Panc1 (cell line): ENCODE results near the gene KLF16. TPM values are rescaled to one million over a fixed set of nuclear protein-coding genes. Genes with fewer than 3 reads are reported as not detected.
A peak's percentile ranks its signal among the peaks of the same experiment; 100 is the strongest.

Experiments used
- ATAC-seq: fragments of 200-7000 bp; cut with Tn5 transposase; 2 replicates; pipeline ENCODE4 v1.9.1; 2020; ENCODE audit warnings: mild to moderate bottlenecking, moderate library complexity
- BruUV-seq: library from RNA; stranded (reverse); fragments of 400-500 nt; replicated peaks from 2 replicates; lab custom pipeline; 2021; lab: Mats Ljungman, UMichigan
- CTCF ChIA-PET: fragments of 300-600 bp; sonication (Branson Sonifier 250); formaldehyde crosslinking; loops from one replicate; lab custom pipeline; 2022; ENCODE audit warnings: antibody characterized with exemption; lab: Charles Lee
- POLR2A ChIA-PET: fragments of 300-600 bp; sonication (Branson Sonifier 250); formaldehyde crosslinking; loops from one replicate; lab custom pipeline; 2022; ENCODE audit warnings: antibody characterized with exemption; lab: Charles Lee
- DNase-seq: peaks from one replicate; pipeline ENCODE4 v3.0.0-alpha.2; 2010; ENCODE audit warnings: low read depth, low spot score
- H3K27ac ChIP-seq: 2 replicates; pipeline ENCODE4 v1.5.1; 2011; ENCODE audit warnings: mild to moderate bottlenecking, low read length, inconsistent platforms
- H3K27me3 ChIP-seq: fragments of 200-500 bp; sonication (Bioruptor generic); 2 replicates; pipeline ENCODE4 v1.6.0; 2014; ENCODE audit warnings: low read length, inconsistent platforms; ENCODE audit not compliant: control insufficient read depth, insufficient read depth
- H3K36me3 ChIP-seq: fragments of 200-500 bp; sonication (Bioruptor generic); 2 replicates; pipeline ENCODE4 v1.5.1; 2014; ENCODE audit warnings: inconsistent platforms, mild to moderate bottlenecking, low read length, moderate library complexity; ENCODE audit not compliant: control insufficient read depth, insufficient read depth
- H3K4me1 ChIP-seq: 2 replicates; pipeline ENCODE4 v1.5.1; 2011; ENCODE audit warnings: inconsistent platforms, mild to moderate bottlenecking, low read length, moderate library complexity; ENCODE audit not compliant: control insufficient read depth, insufficient read depth
- H3K4me3 ChIP-seq, 2 experiments: 2 replicates each; pipeline ENCODE4 v1.5.1; 2011 to 2012; ENCODE audit warnings: low read depth in 2 of 2, low read length in 2 of 2, mild to moderate bottlenecking in 2 of 2, inconsistent platforms in 1 of 2, moderate library complexity in 1 of 2
- H3K9me3 ChIP-seq: fragments of 200-500 bp; sonication (Bioruptor generic); 2 replicates; pipeline ENCODE4 v1.5.1; 2014; ENCODE audit warnings: low read depth, mild to moderate bottlenecking, inconsistent platforms, low read length, moderate library complexity; ENCODE audit not compliant: control insufficient read depth, insufficient read depth
- POLR2AphosphoS5 ChIP-seq: IDR thresholded peaks from 2 replicates; pipeline ENCODE4 v1.6.1; 2012; ENCODE audit warnings: mild to moderate bottlenecking, low read depth, low read length, moderate library complexity
- REST ChIP-seq, 2 experiments: IDR thresholded peaks; 2 replicates each; pipeline ENCODE4 v1.6.1; 2011 to 2012; ENCODE audit warnings: low read depth in 2 of 2, control low read depth in 1 of 2, low read length in 1 of 2, mild to moderate bottlenecking in 1 of 2, moderate library complexity in 1 of 2; ENCODE audit not compliant: insufficient read depth in 1 of 2
- SIN3A ChIP-seq: IDR thresholded peaks from 2 replicates; pipeline ENCODE4 v1.6.1; 2012; ENCODE audit warnings: low read depth, mild to moderate bottlenecking, low read length, moderate library complexity, borderline replicate concordance; ENCODE audit not compliant: insufficient read depth
- TCF7L2 ChIP-seq: IDR thresholded peaks from 2 replicates; pipeline ENCODE4 v1.6.1; 2011; ENCODE audit warnings: mild to moderate bottlenecking, low read depth, low read length, inconsistent platforms
- in situ Hi-C: cut with HindIII; loops from 2 replicates; pipeline ENCODE4 v1.10.0; 2016; ENCODE audit warnings: low sequenced_read_pairs, low pct_unique_long_range_greater_than_20kb
- intact Hi-C: fragments of 100-400 bp; cut with micrococcal nuclease; formaldehyde crosslinking; loops from one replicate; pipeline ENCODE4 v1.10.0; 2022; ENCODE audit not compliant: unreplicated experiment
- total RNA-seq: library from RNA; stranded (reverse); gene quantifications from one replicate; pipeline ENCODE4 v1.2.1, GENCODE V29; 2021; ENCODE audit not compliant: unreplicated experiment
- TF ChIP-seq, protein P1 (sequence below): fragments of 450-650 bp; IDR thresholded peaks from 2 replicates; pipeline ENCODE4 v1.5.1; 2017; ENCODE audit warnings: mild to moderate bottlenecking

KLF16 gene
- total RNA-seq, 1 experiment from 2014 or later, result 79.3 TPM

GRCh38 chr19:1856345-1856697 is 7.1 kb downstream of the KLF16 start:
- peaks cover 48% of the 10 kb centered on the region for H3K4me1 ChIP-seq
- no TSS peak for BruUV-seq

GRCh38 chr19:1855828-1856255 is 7.5 kb downstream of the KLF16 start:
- H3K4me3 ChIP-seq, result peak overlapping the region; percentile 24 to 45
- peaks cover 48% of the 10 kb centered on the region for H3K4me1 ChIP-seq
- ChIA-PET CTCF (no interaction called here), POLR2A (interaction anchor here (0.6 kb wide), 1 partner anchor 129 kb away, joined by 3 read pairs; no protein-coding TSS in a partner anchor)
- peak overlapping the region; percentile 91 for H3K27ac ChIP-seq
- intact Hi-C loops (no loop called here), in situ Hi-C loops (no loop called here)
- DNase-seq (no peak), ATAC-seq (peak; percentile 8)
- H3K9me3 ChIP-seq, result no peaks in the 10 kb centered on the region
- BruUV-seq, result no TSS peak
- no peaks in the 10 kb centered on the region for H3K36me3 ChIP-seq
- TF ChIP-seq POLR2AphosphoS5 (no peak), TCF7L2 (no peak), REST (IDR thresholded peaks at IDR 0.05; ENCODE audit: insufficient read depth in 1 of 2, low read depth in 2 of 2, low read length in 1 of 2) (no peak), SIN3A (no peak)
- TF ChIP-seq, protein P1, sequence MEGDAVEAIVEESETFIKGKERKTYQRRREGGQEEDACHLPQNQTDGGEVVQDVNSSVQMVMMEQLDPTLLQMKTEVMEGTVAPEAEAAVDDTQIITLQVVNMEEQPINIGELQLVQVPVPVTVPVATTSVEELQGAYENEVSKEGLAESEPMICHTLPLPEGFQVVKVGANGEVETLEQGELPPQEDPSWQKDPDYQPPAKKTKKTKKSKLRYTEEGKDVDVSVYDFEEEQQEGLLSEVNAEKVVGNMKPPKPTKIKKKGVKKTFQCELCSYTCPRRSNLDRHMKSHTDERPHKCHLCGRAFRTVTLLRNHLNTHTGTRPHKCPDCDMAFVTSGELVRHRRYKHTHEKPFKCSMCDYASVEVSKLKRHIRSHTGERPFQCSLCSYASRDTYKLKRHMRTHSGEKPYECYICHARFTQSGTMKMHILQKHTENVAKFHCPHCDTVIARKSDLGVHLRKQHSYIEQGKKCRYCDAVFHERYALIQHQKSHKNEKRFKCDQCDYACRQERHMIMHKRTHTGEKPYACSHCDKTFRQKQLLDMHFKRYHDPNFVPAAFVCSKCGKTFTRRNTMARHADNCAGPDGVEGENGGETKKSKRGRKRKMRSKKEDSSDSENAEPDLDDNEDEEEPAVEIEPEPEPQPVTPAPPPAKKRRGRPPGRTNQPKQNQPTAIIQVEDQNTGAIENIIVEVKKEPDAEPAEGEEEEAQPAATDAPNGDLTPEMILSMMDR, result no peak
- no peaks in the 10 kb centered on the region for H3K27me3 ChIP-seq

More at GRCh38 chr19:1856345-1856697, 7.1 kb downstream of the KLF16 start:
- peak overlapping the region; percentile 24 to 45 for H3K4me3 ChIP-seq
- CTCF ChIA-PET, result no interaction called here
- no peaks in the 10 kb centered on the region for H3K27me3 ChIP-seq
- intact Hi-C loops, result no loop called here
- POLR2A ChIA-PET, result no interaction called here
- peak overlapping the region; percentile 91 for H3K27ac ChIP-seq
- no peak for DNase-seq
- in situ Hi-C loops, result no loop called here
- no peaks in the 10 kb centered on the region for H3K9me3 ChIP-seq
- TF ChIP-seq REST (IDR thresholded peaks at IDR 0.05; ENCODE audit: insufficient read depth in 1 of 2, low read depth in 2 of 2, low read length in 1 of 2), result no peak
- TF ChIP-seq POLR2AphosphoS5, result no peak
- TF ChIP-seq TCF7L2, result no peak
- TF ChIP-seq SIN3A, result no peak
- TF ChIP-seq, protein P1, result no peak
- no peaks in the 10 kb centered on the region for H3K36me3 ChIP-seq
- no peak for ATAC-seq
